ENCODE results near the gene DRGX. TPM values are rescaled to one million over a fixed set of nuclear protein-coding genes. Genes with fewer than 3 reads are reported as not detected.
A peak's percentile ranks its signal among the peaks of the same experiment; 100 is the strongest.

DRGX gene
- total RNA-seq, 1 experiment from 2014 or later, result not detected

GRCh38 chr10:49360271-49361177 is 35.4 kb downstream of the DRGX start:
- no peaks in the 10 kb centered on the region for H3K9me3 ChIP-seq (ENCODE audit: low read depth, low read length, poor library complexity, severe bottlenecking)
- H3K4me3 ChIP-seq (ENCODE audit: low read depth, low read length, poor library complexity, severe bottlenecking), result no peak overlapping the region
- peak; percentile 1 for DNase-seq (ENCODE audit: low spot score)
- POLR2A ChIA-PET (ENCODE audit: low non-redundant PET), result no interaction called here
- H3K27ac ChIP-seq (ENCODE audit: low read depth, low read length, poor library complexity, severe bottlenecking), result no peak overlapping the region
- no peak for TF ChIP-seq EZH2 (IDR thresholded peaks at IDR 0.05; ENCODE audit: borderline replicate concordance, low read depth, low read length, poor library complexity, severe bottlenecking)
- TF ChIP-seq CTCF (conservative IDR thresholded peaks at IDR 0.05; ENCODE audit: low read depth, low read length), result no peak
- BruUV-seq (replicated peaks), result no TSS peak
- H3K4me1 ChIP-seq (ENCODE audit: insufficient read depth, low read length, poor library complexity, severe bottlenecking), result no peaks in the 10 kb centered on the region
- no peaks in the 10 kb centered on the region for H3K36me3 ChIP-seq (ENCODE audit: insufficient read depth, low read length, poor library complexity, severe bottlenecking)
- CTCF ChIA-PET, result no interaction called here
- H3K27me3 ChIP-seq (replicated peaks; ENCODE audit: insufficient read depth, low read depth, low read length, poor library complexity), result no peaks in the 10 kb centered on the region
- intact Hi-C loops (cut with micrococcal nuclease; ENCODE audit: unreplicated experiment), result no loop called here

GRCh38 chr10:49359349-49360270 is 36.3 kb downstream of the DRGX start:
- ChIA-PET POLR2A (ENCODE audit: low non-redundant PET) (no interaction called here), CTCF (no interaction called here)
- no peaks in the 10 kb centered on the region for H3K4me1 ChIP-seq (ENCODE audit: insufficient read depth, low read length, poor library complexity, severe bottlenecking)
- DNase-seq (ENCODE audit: low spot score), result peak; percentile 47
- no peaks in the 10 kb centered on the region for H3K27me3 ChIP-seq (replicated peaks; ENCODE audit: insufficient read depth, low read depth, low read length, poor library complexity)
- no peaks in the 10 kb centered on the region for H3K9me3 ChIP-seq (ENCODE audit: low read depth, low read length, poor library complexity, severe bottlenecking)
- intact Hi-C loops (cut with micrococcal nuclease; ENCODE audit: unreplicated experiment), result no loop called here
- BruUV-seq (replicated peaks), result no TSS peak
- no peak overlapping the region for H3K4me3 ChIP-seq (ENCODE audit: low read depth, low read length, poor library complexity, severe bottlenecking)
- TF ChIP-seq CTCF (conservative IDR thresholded peaks at IDR 0.05; ENCODE audit: low read depth, low read length) (no peak), EZH2 (IDR thresholded peaks at IDR 0.05; ENCODE audit: borderline replicate concordance, low read depth, low read length, poor library complexity, severe bottlenecking) (no peak)
- H3K27ac ChIP-seq (ENCODE audit: low read depth, low read length, poor library complexity, severe bottlenecking), result no peak overlapping the region
- H3K36me3 ChIP-seq (ENCODE audit: insufficient read depth, low read length, poor library complexity, severe bottlenecking), result no peaks in the 10 kb centered on the region

GRCh38 chr10:49357910-49358309 is 38.0 kb downstream of the DRGX start:
- no peak for TF ChIP-seq CTCF (conservative IDR thresholded peaks at IDR 0.05; ENCODE audit: low read depth, low read length)
- no peak for TF ChIP-seq EZH2 (IDR thresholded peaks at IDR 0.05; ENCODE audit: borderline replicate concordance, low read depth, low read length, poor library complexity, severe bottlenecking)
- H3K27me3 ChIP-seq (replicated peaks; ENCODE audit: insufficient read depth, low read depth, low read length, poor library complexity), result no peaks in the 10 kb centered on the region
- DNase-seq (ENCODE audit: low spot score), result no peak
- no TSS peak for BruUV-seq (replicated peaks)
- intact Hi-C loops (cut with micrococcal nuclease; ENCODE audit: unreplicated experiment), result no loop called here
- H3K27ac ChIP-seq (ENCODE audit: low read depth, low read length, poor library complexity, severe bottlenecking), result no peak overlapping the region
- ChIA-PET POLR2A (ENCODE audit: low non-redundant PET) (no interaction called here), CTCF (no interaction called here)
- no peak overlapping the region for H3K4me3 ChIP-seq (ENCODE audit: low read depth, low read length, poor library complexity, severe bottlenecking)
- no peaks in the 10 kb centered on the region for H3K36me3 ChIP-seq (ENCODE audit: insufficient read depth, low read length, poor library complexity, severe bottlenecking)
- no peaks in the 10 kb centered on the region for H3K9me3 ChIP-seq (ENCODE audit: low read depth, low read length, poor library complexity, severe bottlenecking)
- no peaks in the 10 kb centered on the region for H3K4me1 ChIP-seq (ENCODE audit: insufficient read depth, low read length, poor library complexity, severe bottlenecking)

Data from A673 (cell line).